Hepatocyte (in vitro differentiated cells): ENCODE measurements around the gene STAP1. TPM values are rescaled to one million over a fixed set of nuclear protein-coding genes. Genes with fewer than 3 reads are reported as not detected.
"Not testable (repeated sequence)": the region's sequence is repeated elsewhere in the genome, so short reads cannot be mapped to it uniquely, and the experiment has no call there.

Experiments used
- DNase-seq: peaks from one replicate; pipeline ENCODE4 v3.0.0-alpha.2; 2016; ENCODE audit warnings: low spot score
- H2AFZ ChIP-seq: fragments of 200-600 bp; sonication (generic); 2 replicates; pipeline ENCODE4 v1.6.0; 2016; ENCODE audit warnings: antibody characterized with exemption, mild to moderate bottlenecking
- H3K27ac ChIP-seq: fragments of 200-600 bp; sonication (generic); 2 replicates; pipeline ENCODE4 v1.5.1; 2016; ENCODE audit warnings: mild to moderate bottlenecking
- H3K27me3 ChIP-seq: fragments of 200-600 bp; sonication (generic); 2 replicates; pipeline ENCODE4 v1.6.1; 2016
- H3K36me3 ChIP-seq: fragments of 200-600 bp; sonication (generic); replicated peaks from 2 replicates; pipeline ENCODE4 v1.5.1; 2016; ENCODE audit warnings: low read depth; ENCODE audit not compliant: insufficient read depth
- H3K4me1 ChIP-seq: fragments of 200-600 bp; sonication (generic); 2 replicates; pipeline ENCODE4 v1.5.1; 2016; ENCODE audit warnings: mild to moderate bottlenecking, moderate library complexity; ENCODE audit not compliant: insufficient read depth
- H3K4me2 ChIP-seq: fragments of 200-600 bp; sonication (generic); 2 replicates; pipeline ENCODE4 v1.6.0; 2016
- H3K4me3 ChIP-seq: fragments of 200-600 bp; sonication (generic); 2 replicates; pipeline ENCODE4 v1.5.1; 2016; ENCODE audit warnings: mild to moderate bottlenecking
- H3K79me2 ChIP-seq: fragments of 200-600 bp; sonication (generic); 2 replicates; pipeline ENCODE4 v1.6.0; 2017; ENCODE audit warnings: mild to moderate bottlenecking
- H3K9me2 ChIP-seq: fragments of 200-600 bp; sonication (generic); replicated peaks from 2 replicates; pipeline ENCODE4 v1.6.0; 2017; ENCODE audit warnings: mild to moderate bottlenecking; ENCODE audit not compliant: insufficient read depth
- H3K9me3 ChIP-seq: fragments of 200-600 bp; sonication (generic); 2 replicates; pipeline ENCODE4 v1.5.1; 2016; ENCODE audit warnings: low read depth, mild to moderate bottlenecking
- H4K20me1 ChIP-seq: fragments of 200-600 bp; sonication (generic); 2 replicates; pipeline ENCODE4 v1.6.0; 2016; ENCODE audit warnings: mild to moderate bottlenecking; ENCODE audit not compliant: insufficient read depth, poor library complexity, severe bottlenecking
- EZH2 ChIP-seq: fragments of 200-600 bp; sonication (generic); IDR thresholded peaks from 2 replicates; pipeline ENCODE4 v1.6.1; 2016; ENCODE audit warnings: antibody characterized with exemption, mild to moderate bottlenecking, borderline replicate concordance
- EZH2phosphoT487 ChIP-seq: fragments of 200-600 bp; sonication (generic); IDR thresholded peaks from one replicate; pipeline ENCODE4 v1.6.1; 2018; ENCODE audit warnings: antibody characterized with exemption, mild to moderate bottlenecking, low read depth, moderate library complexity; ENCODE audit not compliant: unreplicated experiment, severe bottlenecking
- WGBS: methylation state at CpG from one replicate; pipeline ENCODE4 v1.1.6; 2016; ENCODE audit warnings: low lambda C conversion rate; ENCODE audit errors: missing lambda C conversion rate; 5-methylcytosine and 5-hydroxymethylcytosine counted together
- polyA plus RNA-seq: library from polyadenylated mRNA; unstranded; fragments of >200 nt; fragmentation: Nextera tagmentation; extraction: Ambion mirVana; gene quantifications from 2 replicates; pipeline ENCODE4 v1.2.1, GENCODE V29; 2016
- total RNA-seq: library from RNA; depleted of rRNA; stranded (reverse); fragments of >200 nt; gene quantifications from 2 replicates; pipeline ENCODE4 v1.2.3, GENCODE V29; 2014
- TF ChIP-seq, protein P1 (sequence below): fragments of 200-600 bp; sonication (generic); IDR thresholded peaks from 2 replicates; pipeline ENCODE4 v1.5.1; 2016; ENCODE audit warnings: antibody characterized with exemption, mild to moderate bottlenecking; ENCODE audit not compliant: poor library complexity

The STAP1 gene
- total and polyA plus RNA-seq, 2 experiments from 2014 or later: not detected

GRCh38 chr4:67521506-67521905 is 37.0 kb upstream of the STAP1 start:
- no peaks in the 10 kb centered on the region for H3K4me1 ChIP-seq
- H3K9me2 ChIP-seq: no peaks in the 10 kb centered on the region
- no peaks in the 10 kb centered on the region for H4K20me1 ChIP-seq
- no peak overlapping the region for H3K4me2 ChIP-seq
- no peak overlapping the region for H2AFZ ChIP-seq
- H3K36me3 ChIP-seq: no peaks in the 10 kb centered on the region
- H3K4me3 ChIP-seq: no peak overlapping the region
- H3K27ac ChIP-seq: no peak overlapping the region
- WGBS: 100% methylated on average over 1 of the region's 1 CpG
- peaks cover 48% of the 10 kb centered on the region for H3K79me2 ChIP-seq
- TF ChIP-seq EZH2phosphoT487: no peak
- no peak for TF ChIP-seq EZH2
- TF ChIP-seq, protein P1, sequence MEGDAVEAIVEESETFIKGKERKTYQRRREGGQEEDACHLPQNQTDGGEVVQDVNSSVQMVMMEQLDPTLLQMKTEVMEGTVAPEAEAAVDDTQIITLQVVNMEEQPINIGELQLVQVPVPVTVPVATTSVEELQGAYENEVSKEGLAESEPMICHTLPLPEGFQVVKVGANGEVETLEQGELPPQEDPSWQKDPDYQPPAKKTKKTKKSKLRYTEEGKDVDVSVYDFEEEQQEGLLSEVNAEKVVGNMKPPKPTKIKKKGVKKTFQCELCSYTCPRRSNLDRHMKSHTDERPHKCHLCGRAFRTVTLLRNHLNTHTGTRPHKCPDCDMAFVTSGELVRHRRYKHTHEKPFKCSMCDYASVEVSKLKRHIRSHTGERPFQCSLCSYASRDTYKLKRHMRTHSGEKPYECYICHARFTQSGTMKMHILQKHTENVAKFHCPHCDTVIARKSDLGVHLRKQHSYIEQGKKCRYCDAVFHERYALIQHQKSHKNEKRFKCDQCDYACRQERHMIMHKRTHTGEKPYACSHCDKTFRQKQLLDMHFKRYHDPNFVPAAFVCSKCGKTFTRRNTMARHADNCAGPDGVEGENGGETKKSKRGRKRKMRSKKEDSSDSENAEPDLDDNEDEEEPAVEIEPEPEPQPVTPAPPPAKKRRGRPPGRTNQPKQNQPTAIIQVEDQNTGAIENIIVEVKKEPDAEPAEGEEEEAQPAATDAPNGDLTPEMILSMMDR: no peak
- no peaks in the 10 kb centered on the region for H3K9me3 ChIP-seq
- DNase-seq: no peak
- no peaks in the 10 kb centered on the region for H3K27me3 ChIP-seq

DNA sequence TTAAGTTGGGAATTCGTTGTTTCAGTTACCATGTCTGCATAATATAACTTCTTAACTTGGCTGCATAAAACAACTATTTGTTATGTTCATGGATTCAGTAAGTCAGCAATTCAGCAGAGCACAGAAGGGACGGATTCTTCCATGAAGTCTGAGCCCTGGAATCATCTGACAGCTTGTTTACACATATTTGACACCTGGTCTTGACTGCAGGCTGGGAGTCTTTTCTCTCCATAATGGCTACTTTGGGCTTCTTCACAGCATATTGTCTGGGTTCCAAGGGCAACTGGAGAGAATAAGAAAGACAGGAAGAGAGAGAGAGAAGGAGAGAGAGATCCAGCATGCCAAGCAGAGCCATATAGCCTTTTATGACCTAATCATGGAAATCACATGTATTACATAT is 36.3 kb upstream of the STAP1 start:
- no peak overlapping the region for H2AFZ ChIP-seq
- no peak overlapping the region for H3K4me2 ChIP-seq
- H3K4me1 ChIP-seq: no peaks in the 10 kb centered on the region
- H4K20me1 ChIP-seq: no peaks in the 10 kb centered on the region
- no peak overlapping the region for H3K27ac ChIP-seq
- DNase-seq: no peak
- no peaks in the 10 kb centered on the region for H3K27me3 ChIP-seq
- no peaks in the 10 kb centered on the region for H3K9me2 ChIP-seq
- peaks cover 55% of the 10 kb centered on the region for H3K79me2 ChIP-seq
- 68% methylated on average over 2 of the region's 2 CpGs for WGBS
- H3K9me3 ChIP-seq: no peaks in the 10 kb centered on the region
- TF ChIP-seq EZH2 (no peak), EZH2phosphoT487 (no peak)
- TF ChIP-seq, protein P1: no peak
- H3K36me3 ChIP-seq: no peaks in the 10 kb centered on the region
- H3K4me3 ChIP-seq: no peak overlapping the region

- Histone ChIP-seq H3K9me2 (no peaks in the 10 kb centered on the region), H2AFZ (no peak overlapping the region), H3K4me1 (no peaks in the 10 kb centered on the region), H3K4me3 (no peak overlapping the region), H3K79me2 (peaks cover 55% of the 10 kb centered on the region), H3K27ac (no peak overlapping the region), H4K20me1 (no peaks in the 10 kb centered on the region), H3K9me3 (no peaks in the 10 kb centered on the region), H3K36me3 (no peaks in the 10 kb centered on the region), H3K4me2 (no peak overlapping the region), H3K27me3 (no peaks in the 10 kb centered on the region)
- no peak for DNase-seq
- 91% methylated on average over 10 of the region's 10 CpGs for WGBS
- TF ChIP-seq EZH2phosphoT487 (no peak), EZH2 (no peak)
- TF ChIP-seq, protein P1: no peak
Observed at GRCh38 chr4:67522851-67523671, 35.5 kb upstream of the STAP1 start.

DNA sequence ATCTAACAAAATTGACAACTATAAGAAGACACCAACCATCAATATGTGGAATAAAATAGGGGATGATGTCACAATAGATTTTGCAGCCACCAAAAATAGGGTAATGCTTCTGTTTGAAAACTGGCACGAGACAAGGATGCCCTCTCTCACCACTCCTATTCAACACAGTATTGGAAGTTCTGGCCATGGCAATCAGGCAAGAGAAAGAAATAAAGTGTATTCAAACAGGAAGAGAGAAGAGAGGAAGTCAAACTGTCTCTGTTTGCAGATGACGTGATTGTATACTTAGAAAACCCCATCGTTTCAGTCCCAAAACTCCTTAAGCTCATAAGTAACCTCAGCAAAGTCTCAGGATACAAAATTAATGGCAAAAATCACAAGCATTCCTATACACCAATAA is 34.4 kb upstream of the STAP1 start:
- H3K9me3 ChIP-seq, H3K4me3 ChIP-seq, H3K4me2 ChIP-seq, H2AFZ ChIP-seq, H3K36me3 ChIP-seq, H3K27me3 ChIP-seq, H3K4me1 ChIP-seq, H3K9me2 ChIP-seq, H4K20me1 ChIP-seq, H3K27ac ChIP-seq, DNase-seq: not testable (repeated sequence)
- 98% methylated on average over 3 of the region's 3 CpGs for WGBS
- H3K79me2 ChIP-seq: peaks cover 52% of the 10 kb centered on the region
